GM12878 (cell line): Measurements from ENCODE around the gene NFYC. TPM values are rescaled to one million over a fixed set of nuclear protein-coding genes. Genes with fewer than 3 reads are reported as not detected.

Experiments used
- ATAC-seq: fragments of 200-7000 bp; cut with Tn5 transposase; 3 replicates; pipeline ENCODE4 v1.9.1; 2020; ENCODE audit warnings: mild to moderate bottlenecking, moderate library complexity
- BruUV-seq: library from RNA; stranded (reverse); fragments of 400-500 nt; replicated peaks from 2 replicates; lab custom pipeline; 2021; lab: Mats Ljungman, UMichigan
- CTCF ChIA-PET: fragments of 300-600 bp; sonication (Branson Sonifier 250); formaldehyde crosslinking; extraction: SDS; loops from one replicate; lab custom pipeline; 2021; ENCODE audit warnings: inconsistent platforms; lab: Yijun Ruan, JAX
- POLR2A ChIA-PET: fragments of 350-600 bp; formaldehyde crosslinking; extraction: SDS; loops from one replicate; lab custom pipeline; 2021; ENCODE audit warnings: inconsistent platforms; lab: Charles Lee
- RAD21 ChIA-PET: fragments of 300-600 bp; sonication (Branson Sonifier 250); formaldehyde crosslinking; loops from one replicate; lab custom pipeline; 2023; ENCODE audit warnings: antibody characterized with exemption; ENCODE audit not compliant: unreplicated experiment; lab: Charles Lee
- SMC1A ChIA-PET: fragments of 300-600 bp; sonication (Branson Sonifier 250); formaldehyde crosslinking; loops from one replicate; lab custom pipeline; 2023; ENCODE audit not compliant: unreplicated experiment, uncharacterized antibody; lab: Charles Lee
- DNase-seq: peaks from one replicate; pipeline ENCODE4 v3.0.0-alpha.2; 2011; ENCODE audit warnings: low read depth, low spot score
- FAIRE-seq: peaks from 3 replicates; lab custom pipeline; 2011; peaks lifted over from hg19 to GRCh38; lab: Jason Lieb, UNC
- H2AFZ ChIP-seq: 2 replicates; pipeline ENCODE4 v1.6.0; 2011; ENCODE audit warnings: low read depth, low read length, control low read depth; ENCODE audit not compliant: control insufficient read depth
- H3K27ac ChIP-seq: 2 replicates; pipeline ENCODE4 v1.5.1; 2011; ENCODE audit warnings: control low read depth; ENCODE audit not compliant: control insufficient read depth, insufficient read depth
- H3K27me3 ChIP-seq, 2 experiments: replicated peaks in 1 of 2; 2 replicates each; pipeline versions ENCODE4 v1.6.0 to v1.6.1; 2011; ENCODE audit warnings: low read length in 1 of 2; ENCODE audit not compliant: control insufficient read depth in 2 of 2, insufficient read depth in 2 of 2
- H3K36me3 ChIP-seq, 2 experiments: 2 replicates each; pipeline ENCODE4 v1.5.1; 2011; ENCODE audit warnings: low read length in 1 of 2; ENCODE audit not compliant: control insufficient read depth in 2 of 2, insufficient read depth in 2 of 2
- H3K4me1 ChIP-seq: 2 replicates; pipeline ENCODE4 v1.6.1; 2011; ENCODE audit warnings: mild to moderate bottlenecking, low read length, moderate library complexity, mixed read lengths; ENCODE audit not compliant: control insufficient read depth, insufficient read depth
- H3K4me2 ChIP-seq: 2 replicates; pipeline ENCODE4 v1.6.0; 2011; ENCODE audit warnings: control low read depth; ENCODE audit not compliant: control insufficient read depth, insufficient read depth
- H3K4me3 ChIP-seq: fragments of 200-600 bp; sonication (generic); 2 replicates; pipeline ENCODE4 v1.5.1; 2016
- H3K79me2 ChIP-seq: 2 replicates; pipeline ENCODE4 v1.6.0; 2011; ENCODE audit warnings: low read length; ENCODE audit not compliant: control insufficient read depth, insufficient read depth
- H3K9ac ChIP-seq: 2 replicates; pipeline ENCODE4 v1.8.0; 2011; ENCODE audit warnings: low read length, control low read depth, mixed read lengths; ENCODE audit not compliant: control insufficient read depth, insufficient read depth
- H3K9me3 ChIP-seq: replicated peaks from 3 replicates; pipeline ENCODE4 v1.5.1; 2011; ENCODE audit warnings: mild to moderate bottlenecking, low read length; ENCODE audit not compliant: control insufficient read depth, insufficient read depth
- H4K20me1 ChIP-seq: 2 replicates; pipeline ENCODE4 v1.6.0; 2011; ENCODE audit not compliant: control insufficient read depth, insufficient read depth
- BHLHE40 ChIP-seq, 2 experiments: fragments of 450-650 bp in 1 of 2; IDR thresholded peaks; 2 replicates each; pipeline ENCODE4 v1.6.1; 2011 to 2017; ENCODE audit warnings: low read depth in 2 of 2, borderline replicate concordance in 1 of 2, improper control_type of control experiment in 1 of 2, low read length in 1 of 2, mild to moderate bottlenecking in 1 of 2
- ETV6 ChIP-seq, 2 experiments: fragments of 450-650 bp in 1 of 2; IDR thresholded peaks in 1 of 2; conservative IDR thresholded peaks in 1 of 2; 2 replicates each; pipeline ENCODE4 v1.6.1; 2014; ENCODE audit warnings: antibody characterized with exemption in 1 of 2, borderline replicate concordance in 1 of 2, low read depth in 1 of 2, mild to moderate bottlenecking in 1 of 2, moderate library complexity in 1 of 2
- NRF1 ChIP-seq: conservative IDR thresholded peaks from 2 replicates; pipeline ENCODE4 v1.6.1; 2011; ENCODE audit warnings: mild to moderate bottlenecking, low read depth, low read length, improper control_type of control experiment
- RAD21 ChIP-seq: IDR thresholded peaks from 2 replicates; pipeline ENCODE4 v1.6.1; 2011; ENCODE audit warnings: mild to moderate bottlenecking, low read depth, low read length, moderate library complexity; ENCODE audit not compliant: insufficient read depth
- RUNX3 ChIP-seq: IDR thresholded peaks from 2 replicates; pipeline ENCODE4 v1.6.1; 2012; ENCODE audit warnings: low read length, inconsistent platforms
- SMC3 ChIP-seq: IDR thresholded peaks from 2 replicates; pipeline ENCODE4 v1.6.1; 2011; ENCODE audit warnings: low read length, improper control_type of control experiment, borderline replicate concordance
- STAT1 ChIP-seq: fragments of 450-650 bp; conservative IDR thresholded peaks from 2 replicates; pipeline ENCODE4 v1.6.1; 2014; ENCODE audit warnings: antibody characterized with exemption, mild to moderate bottlenecking
- SUZ12 ChIP-seq: fragments of 200-600 bp; sonication (generic); IDR thresholded peaks from one replicate; pipeline ENCODE4 v1.6.1; 2018; ENCODE audit warnings: antibody characterized with exemption, mild to moderate bottlenecking; ENCODE audit not compliant: unreplicated experiment
- USF2 ChIP-seq: IDR thresholded peaks from 2 replicates; pipeline ENCODE4 v1.6.1; 2011; ENCODE audit warnings: low read depth, low read length, improper control_type of control experiment, borderline replicate concordance
- ZBTB4 ChIP-seq: fragments of 450-650 bp; formaldehyde crosslinking; IDR thresholded peaks from 2 replicates; pipeline ENCODE4 v1.4.0; 2022; ENCODE audit warnings: mild to moderate bottlenecking, moderate library complexity
- WGBS: methylation state at CpG from one replicate; pipeline ENCODE4 v1.1.6; 2016; ENCODE audit warnings: low lambda C conversion rate; ENCODE audit not compliant: insufficient replicate concordance, insufficient coverage; ENCODE audit errors: missing lambda C conversion rate; 5-methylcytosine and 5-hydroxymethylcytosine counted together
- in situ Hi-C: fragments of 300-500 bp; cut with MboI; formaldehyde crosslinking; loops from 9 replicates; pipeline ENCODE4 v1.14.3; 2018; ENCODE audit warnings: mixed read lengths
- intact Hi-C: fragments of 100-400 bp; cut with micrococcal nuclease; formaldehyde crosslinking; loops from one replicate; pipeline ENCODE4 v1.14.2; 2022; ENCODE audit not compliant: unreplicated experiment
- polyA plus RNA-seq, 11 experiments: library from polyadenylated mRNA; depleted of rRNA in 4 of 11; unstranded in 6 of 11; stranded (reverse) in 5 of 11; fragments of >200 nt; fragmentation: Nextera tagmentation in 4 of 11; fragmentation: Illumina TruSeq in 1 of 11; extraction: Ambion mirVana in 4 of 11; extraction: Trizol in 1 of 11; gene quantifications; 1 replicate in 1 of 11; 2 replicates in 10 of 11; pipeline versions ENCODE4 v1.2.1 to v1.2.3, GENCODE V29; 2011 to 2016; ENCODE audit warnings: inconsistent platforms in 2 of 11, missing spikeins in 2 of 11, low read depth in 1 of 11
- total RNA-seq, 4 experiments: library from RNA; depleted of rRNA in 3 of 4; stranded (reverse); fragments of >200 nt in 3 of 4; fragmentation: Illumina TruSeq in 1 of 4; extraction: Trizol in 1 of 4; gene quantifications; 2 replicates each; pipeline versions ENCODE4 v1.2.1 to v1.2.3, GENCODE V29; 2013 to 2021

The NFYC gene
- total and polyA plus RNA-seq, 10 of the 15 experiments (the other 5 are each of a cell fraction or from before 2014, with no cell fraction given), result 4.3 to 84.2 (median 58.3) TPM

DNA sequence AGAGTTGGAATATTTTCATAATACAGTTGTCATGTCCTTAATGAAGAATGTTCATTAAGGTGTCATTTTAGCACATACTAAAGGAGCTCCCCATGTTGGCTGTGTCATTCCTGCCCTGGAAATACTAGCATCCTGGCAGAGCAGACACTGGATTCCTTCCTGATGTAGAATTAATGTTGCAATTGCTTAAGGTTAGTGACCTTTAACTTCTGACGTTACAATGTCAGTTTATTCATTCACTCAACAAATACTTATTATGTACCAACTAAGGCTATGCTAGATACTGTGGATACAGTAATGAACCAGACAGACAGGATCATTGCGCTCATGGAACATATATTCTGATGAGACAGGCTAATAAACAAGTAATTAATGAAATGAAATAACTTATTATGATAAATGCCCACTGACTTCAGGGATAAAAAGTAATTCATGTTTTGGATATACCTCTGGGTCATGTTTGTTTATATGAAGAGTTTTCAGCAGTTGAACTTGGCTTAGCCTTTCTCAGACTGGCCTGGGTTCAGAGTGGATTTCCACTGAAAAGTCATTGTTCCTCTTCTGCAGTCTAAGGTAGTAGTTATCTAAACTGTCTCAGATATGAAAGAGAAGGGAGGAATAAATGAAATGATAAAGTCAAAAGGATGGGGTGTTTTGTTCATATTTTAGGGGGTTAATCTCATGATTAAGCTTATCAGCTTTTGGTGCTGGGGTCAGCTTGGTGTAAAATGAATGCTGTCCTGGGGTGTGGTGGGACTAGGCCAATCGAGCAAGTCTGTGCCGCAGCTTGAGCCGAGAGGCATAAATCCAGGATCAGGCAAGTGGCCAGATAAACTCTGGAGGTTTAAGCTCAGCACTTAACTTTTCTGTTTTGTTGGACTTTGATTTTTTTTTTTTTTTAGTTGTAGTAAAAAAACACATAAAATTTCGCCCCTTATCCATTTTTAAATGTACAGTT is 48.8 kb downstream of the NFYC start:
- Histone ChIP-seq H3K4me1 (peaks cover 3% of the 10 kb centered on the region; the same call in 1 of the 2 replicates), H3K4me3 (no peak overlapping the region), H3K9ac (no peak overlapping the region), H4K20me1 (no peaks in the 10 kb centered on the region), H3K27me3 (no peaks in the 10 kb centered on the region), H3K4me2 (no peak overlapping the region), H3K79me2 (peaks cover 30% of the 10 kb centered on the region), H2AFZ (no peak overlapping the region), H3K36me3 (peaks cover 8 to 27% of the 10 kb centered on the region in 2 experiments), H3K27ac (no peak overlapping the region), H3K9me3 (no peaks in the 10 kb centered on the region)
- TF ChIP-seq STAT1, result no peak
- no peak for TF ChIP-seq RAD21
- TF ChIP-seq ZBTB4 (CRISPR knock-in tag), result no peak
- no peak for TF ChIP-seq ETV6 (conservative IDR thresholded peaks at IDR 0.05 in 1 of 2, IDR thresholded peaks at IDR 0.05 in 1 of 2; ENCODE audit: borderline replicate concordance in 1 of 2, low read depth in 1 of 2)
- no peak for TF ChIP-seq NRF1
- no peak for TF ChIP-seq BHLHE40 (IDR thresholded peaks at IDR 0.05; ENCODE audit: borderline replicate concordance in 1 of 2, low read depth in 2 of 2, low read length in 1 of 2)
- no peak for TF ChIP-seq SUZ12
- TF ChIP-seq USF2, result no peak
- no peak for TF ChIP-seq RUNX3
- TF ChIP-seq SMC3, result no peak
- WGBS, result 92% methylated on average over 6 of the region's 6 CpGs
- intact Hi-C loops, result no loop called here
- ChIA-PET POLR2A (interaction anchor here (0.6 to 0.7 kb wide), 3 partner anchors 13 to 104 kb away, joined by 3 read pairs; no protein-coding TSS in a partner anchor), RAD21 (interaction anchor here (0.5 to 1.1 kb wide), 3 partner anchors 13 to 111 kb away, joined by 3 to 5 read pairs (median 4); no protein-coding TSS in a partner anchor), CTCF (interaction anchor here (1.4 kb wide), 1 partner anchor 34 kb away, joined by 3 read pairs; no protein-coding TSS in a partner anchor), SMC1A (interaction anchor here (0.9 to 2.5 kb wide), 5 partner anchors 10 to 26 kb away, joined by 3 to 12 read pairs (median 3); no protein-coding TSS in a partner anchor)
- BruUV-seq, result no TSS peak
- FAIRE-seq (no peak), ATAC-seq (no peak), DNase-seq (no peak)
- in situ Hi-C loops, result no loop called here
